Retinal pigment epithelial cell (primary cell): ENCODE results near the gene H6PD.

Experiments used
- DNase-seq: peaks from one replicate; pipeline ENCODE4 v3.0.0-alpha.2; 2010; ENCODE audit warnings: low read depth
- H3K4me3 ChIP-seq: 2 replicates; pipeline ENCODE4 v1.5.1; 2011; ENCODE audit warnings: mild to moderate bottlenecking, low read length, control low read depth, moderate library complexity
- TF ChIP-seq, protein P1 (sequence below): conservative IDR thresholded peaks from 2 replicates; pipeline ENCODE4 v1.5.1; 2011; ENCODE audit warnings: low read depth, low read length, control low read depth, inconsistent platforms

H6PD gene

GRCh38 chr1:9249534-9250410 is 15.2 kb downstream of the H6PD start:
- TF ChIP-seq, protein P1, sequence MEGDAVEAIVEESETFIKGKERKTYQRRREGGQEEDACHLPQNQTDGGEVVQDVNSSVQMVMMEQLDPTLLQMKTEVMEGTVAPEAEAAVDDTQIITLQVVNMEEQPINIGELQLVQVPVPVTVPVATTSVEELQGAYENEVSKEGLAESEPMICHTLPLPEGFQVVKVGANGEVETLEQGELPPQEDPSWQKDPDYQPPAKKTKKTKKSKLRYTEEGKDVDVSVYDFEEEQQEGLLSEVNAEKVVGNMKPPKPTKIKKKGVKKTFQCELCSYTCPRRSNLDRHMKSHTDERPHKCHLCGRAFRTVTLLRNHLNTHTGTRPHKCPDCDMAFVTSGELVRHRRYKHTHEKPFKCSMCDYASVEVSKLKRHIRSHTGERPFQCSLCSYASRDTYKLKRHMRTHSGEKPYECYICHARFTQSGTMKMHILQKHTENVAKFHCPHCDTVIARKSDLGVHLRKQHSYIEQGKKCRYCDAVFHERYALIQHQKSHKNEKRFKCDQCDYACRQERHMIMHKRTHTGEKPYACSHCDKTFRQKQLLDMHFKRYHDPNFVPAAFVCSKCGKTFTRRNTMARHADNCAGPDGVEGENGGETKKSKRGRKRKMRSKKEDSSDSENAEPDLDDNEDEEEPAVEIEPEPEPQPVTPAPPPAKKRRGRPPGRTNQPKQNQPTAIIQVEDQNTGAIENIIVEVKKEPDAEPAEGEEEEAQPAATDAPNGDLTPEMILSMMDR = peak; percentile 85
- no peak for DNase-seq
- no peak overlapping the region for H3K4me3 ChIP-seq

DNA sequence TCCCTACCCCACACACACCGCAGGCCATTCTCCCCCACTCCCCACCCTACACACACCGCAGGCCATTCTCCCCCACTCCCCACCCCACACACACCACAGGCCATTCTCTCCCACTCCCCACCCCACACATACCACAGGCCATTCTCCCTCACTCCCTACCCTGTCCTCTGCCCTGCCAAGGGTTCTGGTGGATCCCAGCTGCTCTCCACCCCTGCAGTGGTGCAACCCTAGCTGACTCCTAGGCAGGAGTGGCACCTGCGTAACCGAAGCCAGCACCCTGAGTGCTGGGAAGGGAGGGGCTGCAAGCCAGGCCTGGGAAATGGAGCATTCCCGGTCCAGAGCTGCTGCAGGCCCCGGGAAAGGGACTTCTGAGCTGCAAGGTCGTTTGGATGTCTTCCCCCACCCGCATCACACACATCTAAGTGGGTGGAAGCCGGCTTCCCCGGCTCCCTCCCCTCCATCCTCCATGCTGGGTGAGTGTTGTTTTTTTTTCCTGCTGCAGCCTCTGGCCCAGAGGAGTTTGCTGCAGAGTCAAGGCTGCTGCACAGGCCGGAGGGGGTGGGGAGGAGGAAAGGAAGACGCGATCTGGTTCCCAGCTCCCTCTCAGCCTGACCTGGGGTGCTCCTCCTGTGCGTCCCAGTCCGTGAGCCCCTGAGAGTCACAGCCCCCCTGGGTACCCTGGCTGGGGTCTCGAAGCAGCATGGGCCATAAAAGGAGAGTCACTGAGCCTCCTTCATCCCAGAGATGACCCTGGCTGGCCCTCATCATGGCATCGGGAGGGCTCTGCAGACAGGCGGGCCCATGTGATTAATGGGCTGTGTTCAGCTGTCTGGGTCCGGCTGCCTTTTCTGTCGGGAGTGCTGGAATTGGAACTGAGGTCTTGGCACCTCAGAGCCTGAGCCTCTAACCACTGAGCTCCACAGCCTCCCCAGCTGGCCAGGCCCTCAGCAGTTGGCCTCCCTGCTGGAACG is 16.1 kb downstream of the H6PD start:
- no peak for DNase-seq
- no peak overlapping the region for H3K4me3 ChIP-seq
- TF ChIP-seq, protein P1 = no peak

- TF ChIP-seq, protein P1 = no peak
- DNase-seq = no peak
- no peak overlapping the region for H3K4me3 ChIP-seq
These were observed 16.9 kb downstream of the H6PD start for GRCh38 chr1:9251501-9251900.

DNA sequence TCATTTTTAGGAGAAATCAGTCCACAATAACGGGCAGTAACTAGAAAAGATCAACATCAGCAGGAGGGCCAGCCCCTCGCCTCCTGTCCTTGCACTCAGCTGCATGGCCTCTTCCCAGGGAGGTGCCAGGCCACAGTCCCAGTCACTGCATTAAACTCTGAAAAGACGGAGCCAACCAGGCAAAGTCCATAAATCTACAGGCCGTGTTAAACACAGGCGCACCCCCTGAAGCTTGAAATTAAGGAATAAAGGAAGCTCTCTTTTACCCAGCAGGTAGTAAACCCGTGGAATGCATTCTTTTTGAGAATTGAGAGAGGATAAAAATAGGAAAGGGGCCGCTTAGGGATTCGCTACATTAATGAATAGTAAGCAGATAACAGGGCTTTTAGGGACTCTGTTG is 18.4 kb downstream of the H6PD start:
- DNase-seq = no peak
- H3K4me3 ChIP-seq = no peak overlapping the region
- TF ChIP-seq, protein P1 = no peak

- H3K4me3 ChIP-seq = no peak overlapping the region
These were observed 19.0 kb downstream of the H6PD start for GRCh38 chr1:9253453-9254105.

GRCh38 chr1:9256332-9256731 is 21.8 kb downstream of the H6PD start:
- no peak overlapping the region for H3K4me3 ChIP-seq
- TF ChIP-seq, protein P1 = no peak
- no peak for DNase-seq

More at GRCh38 chr1:9253453-9254105, 19.0 kb downstream of the H6PD start:
- TF ChIP-seq, protein P1 = no peak
- no peak for DNase-seq
